Measurements from ENCODE around the gene SUMO3.

Gene SUMO3

DNA sequence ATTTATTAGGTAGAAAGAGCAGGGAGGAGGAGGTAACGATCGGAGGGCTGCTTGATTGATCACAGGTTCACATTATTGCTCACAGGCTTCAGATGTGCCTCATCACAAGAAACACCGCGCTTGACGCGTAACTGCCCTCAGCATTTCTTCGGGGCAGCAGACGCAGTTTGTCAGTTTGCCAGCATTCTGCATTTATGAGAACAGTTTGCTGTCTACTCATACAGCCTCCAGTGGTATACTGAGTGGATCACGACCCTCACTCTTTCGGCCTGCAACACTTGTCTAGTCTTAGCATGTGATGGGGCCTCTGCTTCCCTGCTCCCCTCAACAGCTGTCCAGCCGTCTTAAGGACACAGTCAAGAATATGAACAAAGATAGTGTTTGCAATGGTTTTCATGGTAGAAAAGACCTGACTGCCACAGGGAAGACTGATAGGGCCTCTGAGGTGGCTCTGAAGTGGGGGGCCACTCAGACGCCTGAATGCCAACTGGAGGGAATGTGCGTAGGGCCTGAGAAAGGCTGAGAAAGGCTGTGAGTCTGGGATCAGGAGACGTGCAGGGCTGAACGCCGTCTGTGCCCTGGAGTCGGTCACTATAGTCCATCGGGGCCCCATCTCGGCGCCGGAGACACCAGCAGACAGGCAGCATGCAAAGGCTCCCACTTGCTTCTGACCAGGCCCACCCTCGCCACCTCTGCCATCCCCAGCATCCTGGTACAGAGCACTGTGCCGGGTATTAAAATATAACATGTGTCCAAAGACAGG lies 61.3 kb downstream of the SUMO3 start:
- DNase-seq, result no peak
- Mint-ChIP-seq H3K4me1 (peaks cover 23% of the 10 kb centered on the region), H3K27ac (no peak overlapping the region), H3K4me3 (no peak overlapping the region), H3K9me3 (peaks cover 22% of the 10 kb centered on the region), H3K36me3 (ENCODE audit: low read depth) (peaks cover 10% of the 10 kb centered on the region), H3K27me3 (ENCODE audit: low read depth, poor library complexity) (peaks cover 18% of the 10 kb centered on the region)
- TF ChIP-seq, protein P1, sequence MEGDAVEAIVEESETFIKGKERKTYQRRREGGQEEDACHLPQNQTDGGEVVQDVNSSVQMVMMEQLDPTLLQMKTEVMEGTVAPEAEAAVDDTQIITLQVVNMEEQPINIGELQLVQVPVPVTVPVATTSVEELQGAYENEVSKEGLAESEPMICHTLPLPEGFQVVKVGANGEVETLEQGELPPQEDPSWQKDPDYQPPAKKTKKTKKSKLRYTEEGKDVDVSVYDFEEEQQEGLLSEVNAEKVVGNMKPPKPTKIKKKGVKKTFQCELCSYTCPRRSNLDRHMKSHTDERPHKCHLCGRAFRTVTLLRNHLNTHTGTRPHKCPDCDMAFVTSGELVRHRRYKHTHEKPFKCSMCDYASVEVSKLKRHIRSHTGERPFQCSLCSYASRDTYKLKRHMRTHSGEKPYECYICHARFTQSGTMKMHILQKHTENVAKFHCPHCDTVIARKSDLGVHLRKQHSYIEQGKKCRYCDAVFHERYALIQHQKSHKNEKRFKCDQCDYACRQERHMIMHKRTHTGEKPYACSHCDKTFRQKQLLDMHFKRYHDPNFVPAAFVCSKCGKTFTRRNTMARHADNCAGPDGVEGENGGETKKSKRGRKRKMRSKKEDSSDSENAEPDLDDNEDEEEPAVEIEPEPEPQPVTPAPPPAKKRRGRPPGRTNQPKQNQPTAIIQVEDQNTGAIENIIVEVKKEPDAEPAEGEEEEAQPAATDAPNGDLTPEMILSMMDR (IDR thresholded peaks at IDR 0.05), result no peak
